Brain microvascular endothelial cell (primary cell): Measurements from ENCODE around the gene SLC38A4.

Experiments
- DNase-seq: peaks from one replicate; pipeline ENCODE4 v3.0.0-alpha.2; 2020
- H3K27ac ChIP-seq: fragments of 250-450 bp; sonication (Bioruptor Pico); 2 replicates; pipeline ENCODE4 v1.5.1; 2020; ENCODE audit warnings: mild to moderate bottlenecking, moderate library complexity
- H3K27me3 ChIP-seq: fragments of 250-450 bp; sonication (Bioruptor Pico); replicated peaks from 2 replicates; pipeline ENCODE4 v1.5.1; 2020; ENCODE audit warnings: mild to moderate bottlenecking
- H3K36me3 ChIP-seq: fragments of 250-450 bp; sonication (Bioruptor Pico); replicated peaks from 2 replicates; pipeline ENCODE4 v1.5.1; 2020; ENCODE audit warnings: mild to moderate bottlenecking
- H3K4me3 ChIP-seq: 2 replicates; pipeline ENCODE4 v1.5.1; 2011; ENCODE audit warnings: low read depth, mild to moderate bottlenecking, control low read depth, low read length, moderate library complexity
- CTCF ChIP-seq: IDR thresholded peaks from 2 replicates; pipeline ENCODE4 v1.5.1; 2011; ENCODE audit warnings: low read depth, mild to moderate bottlenecking, moderate library complexity, low read length, control low read depth, inconsistent platforms; ENCODE audit errors: missing control alignments
- in situ Hi-C: cut with HindIII; loops from 2 replicates; pipeline ENCODE4 v1.10.0; 2017; ENCODE audit warnings: low sequenced_read_pairs, low pct_ligation_motif_present

Gene SLC38A4, protein sequence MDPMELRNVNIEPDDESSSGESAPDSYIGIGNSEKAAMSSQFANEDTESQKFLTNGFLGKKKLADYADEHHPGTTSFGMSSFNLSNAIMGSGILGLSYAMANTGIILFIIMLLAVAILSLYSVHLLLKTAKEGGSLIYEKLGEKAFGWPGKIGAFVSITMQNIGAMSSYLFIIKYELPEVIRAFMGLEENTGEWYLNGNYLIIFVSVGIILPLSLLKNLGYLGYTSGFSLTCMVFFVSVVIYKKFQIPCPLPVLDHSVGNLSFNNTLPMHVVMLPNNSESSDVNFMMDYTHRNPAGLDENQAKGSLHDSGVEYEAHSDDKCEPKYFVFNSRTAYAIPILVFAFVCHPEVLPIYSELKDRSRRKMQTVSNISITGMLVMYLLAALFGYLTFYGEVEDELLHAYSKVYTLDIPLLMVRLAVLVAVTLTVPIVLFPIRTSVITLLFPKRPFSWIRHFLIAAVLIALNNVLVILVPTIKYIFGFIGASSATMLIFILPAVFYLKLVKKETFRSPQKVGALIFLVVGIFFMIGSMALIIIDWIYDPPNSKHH

DNA sequence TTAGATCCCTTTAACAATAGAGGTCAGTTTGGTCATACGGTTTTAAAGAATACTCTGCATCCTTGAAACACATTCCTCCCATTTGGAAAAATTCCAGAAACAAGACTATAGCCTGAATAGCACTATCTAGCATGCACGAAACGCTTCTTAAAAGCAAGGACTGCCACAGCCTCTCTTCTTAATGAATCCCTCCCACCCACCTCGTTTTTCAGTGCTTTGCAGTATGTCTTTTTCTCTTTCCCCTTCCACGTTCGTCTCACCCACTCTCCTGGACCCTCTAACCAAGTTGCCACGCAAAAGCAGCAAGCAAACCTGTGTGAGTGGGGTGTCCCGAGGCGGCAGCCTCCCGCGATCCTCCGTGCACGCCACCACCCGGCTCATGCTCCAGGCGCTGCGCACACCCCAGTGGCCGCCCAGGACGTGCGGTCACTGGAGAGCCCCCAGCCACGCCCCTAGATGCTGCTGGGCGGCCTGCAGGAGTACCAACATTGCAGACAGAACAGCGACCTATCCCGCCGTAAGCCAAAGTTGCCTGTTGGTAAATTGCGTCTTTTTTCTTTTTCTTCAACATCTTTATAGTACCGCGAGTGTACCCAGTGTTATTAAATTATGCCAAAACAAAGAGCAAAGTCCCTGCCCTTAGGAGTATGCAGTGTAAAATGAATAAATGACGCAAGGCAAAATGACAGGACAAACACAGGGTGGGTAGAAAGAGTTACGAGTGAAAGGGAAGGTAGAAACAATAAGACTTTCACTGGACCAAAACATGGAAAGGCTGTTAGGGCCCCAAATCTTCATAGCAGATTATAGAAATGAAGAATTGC is at the start of gene SLC38A4:
TSS of gene SLC38A4 (minus strand) at position 407 of the 824 bp plus-strand sequence. CDS start 32,926 bp downstream, outside the sequence.
- H3K27me3 ChIP-seq, result peaks cover 10% of the 10 kb centered on the region
- peak; percentile 48 for TF ChIP-seq CTCF
- H3K4me3 ChIP-seq, result peak within 1 kb of the TSS; percentile 56
- no peak for DNase-seq
- in situ Hi-C loops, result no loop called here
- no peak within 1 kb of the TSS for H3K27ac ChIP-seq
- no peaks in the 10 kb centered on the region for H3K36me3 ChIP-seq

GRCh38 chr12:46875095-46875494 is 49.3 kb upstream of the SLC38A4 start:
- in situ Hi-C loops, result no loop called here
- no peak for TF ChIP-seq CTCF

DNA sequence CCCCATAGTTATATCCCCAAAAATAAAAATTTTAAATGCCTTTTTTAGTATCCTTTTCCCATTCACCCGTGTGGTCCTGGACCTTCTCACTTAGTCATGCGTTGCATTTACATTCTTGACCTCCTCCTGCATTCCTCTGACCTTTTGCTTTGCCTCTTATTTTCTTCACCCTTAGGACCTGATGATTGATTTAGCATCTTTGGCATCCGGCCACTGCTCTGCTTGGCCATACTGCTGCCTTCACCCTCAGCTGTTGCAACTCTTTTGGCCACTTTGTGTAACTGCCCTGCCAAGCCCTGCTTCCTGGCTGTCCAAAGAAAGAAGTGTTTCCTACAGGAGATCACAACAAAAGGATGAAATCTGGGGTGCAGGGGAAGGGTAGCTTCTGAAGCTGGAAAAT is 48.8 kb upstream of the SLC38A4 start:
- H3K36me3 ChIP-seq, result no peaks in the 10 kb centered on the region
- in situ Hi-C loops, result no loop called here
- TF ChIP-seq CTCF, result no peak
- H3K27me3 ChIP-seq, result no peaks in the 10 kb centered on the region
- DNase-seq, result no peak
- no peak overlapping the region for H3K27ac ChIP-seq
- H3K4me3 ChIP-seq, result no peak overlapping the region

More at GRCh38 chr12:46875095-46875494, 49.3 kb upstream of the SLC38A4 start:
- Histone ChIP-seq H3K36me3 (no peaks in the 10 kb centered on the region), H3K27ac (no peak overlapping the region), H3K4me3 (no peak overlapping the region), H3K27me3 (no peaks in the 10 kb centered on the region)
- no peak for DNase-seq

- in situ Hi-C loops, result no loop called here
- Histone ChIP-seq H3K27ac (no peak overlapping the region), H3K27me3 (no peaks in the 10 kb centered on the region), H3K4me3 (no peak overlapping the region), H3K36me3 (no peaks in the 10 kb centered on the region)
- DNase-seq, result peak; percentile 7
- TF ChIP-seq CTCF, result no peak
These were observed 46.3 kb upstream of the SLC38A4 start for GRCh38 chr12:46872135-46872534.

DNA sequence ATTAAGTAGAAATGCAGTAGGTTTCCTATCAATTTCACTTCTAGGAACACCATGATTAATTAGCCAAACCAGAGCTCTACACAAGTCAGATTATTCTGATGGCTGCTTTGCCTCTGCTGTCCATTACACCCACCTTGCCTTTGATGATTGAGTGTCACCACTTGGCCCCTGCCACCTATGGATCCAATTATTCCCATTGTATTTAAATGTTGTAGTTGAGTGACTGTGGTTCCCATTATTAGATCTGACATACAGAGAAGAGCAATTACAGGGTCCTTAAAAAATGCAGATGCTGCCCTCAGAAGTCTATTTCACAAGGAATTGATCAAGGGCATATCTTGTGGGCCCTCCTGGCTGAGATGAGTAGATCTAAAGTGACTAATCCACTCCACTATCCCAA is 39.5 kb upstream of the SLC38A4 start:
- H3K36me3 ChIP-seq, result no peaks in the 10 kb centered on the region
- in situ Hi-C loops, result no loop called here
- H3K27ac ChIP-seq, result no peak overlapping the region
- H3K27me3 ChIP-seq, result no peaks in the 10 kb centered on the region
- H3K4me3 ChIP-seq, result no peak overlapping the region
- no peak for DNase-seq
- no peak for TF ChIP-seq CTCF
